ENCODE data around the gene UBE4B. TPM values are rescaled to one million over a fixed set of nuclear protein-coding genes. Genes with fewer than 3 reads are reported as not detected.

UBE4B gene
- total and polyA plus RNA-seq, 9 of the 15 experiments (the other 6 are each of a cell fraction or from before 2014, with no cell fraction given): 11.7 to 73.7 (median 40.1) TPM

DNA sequence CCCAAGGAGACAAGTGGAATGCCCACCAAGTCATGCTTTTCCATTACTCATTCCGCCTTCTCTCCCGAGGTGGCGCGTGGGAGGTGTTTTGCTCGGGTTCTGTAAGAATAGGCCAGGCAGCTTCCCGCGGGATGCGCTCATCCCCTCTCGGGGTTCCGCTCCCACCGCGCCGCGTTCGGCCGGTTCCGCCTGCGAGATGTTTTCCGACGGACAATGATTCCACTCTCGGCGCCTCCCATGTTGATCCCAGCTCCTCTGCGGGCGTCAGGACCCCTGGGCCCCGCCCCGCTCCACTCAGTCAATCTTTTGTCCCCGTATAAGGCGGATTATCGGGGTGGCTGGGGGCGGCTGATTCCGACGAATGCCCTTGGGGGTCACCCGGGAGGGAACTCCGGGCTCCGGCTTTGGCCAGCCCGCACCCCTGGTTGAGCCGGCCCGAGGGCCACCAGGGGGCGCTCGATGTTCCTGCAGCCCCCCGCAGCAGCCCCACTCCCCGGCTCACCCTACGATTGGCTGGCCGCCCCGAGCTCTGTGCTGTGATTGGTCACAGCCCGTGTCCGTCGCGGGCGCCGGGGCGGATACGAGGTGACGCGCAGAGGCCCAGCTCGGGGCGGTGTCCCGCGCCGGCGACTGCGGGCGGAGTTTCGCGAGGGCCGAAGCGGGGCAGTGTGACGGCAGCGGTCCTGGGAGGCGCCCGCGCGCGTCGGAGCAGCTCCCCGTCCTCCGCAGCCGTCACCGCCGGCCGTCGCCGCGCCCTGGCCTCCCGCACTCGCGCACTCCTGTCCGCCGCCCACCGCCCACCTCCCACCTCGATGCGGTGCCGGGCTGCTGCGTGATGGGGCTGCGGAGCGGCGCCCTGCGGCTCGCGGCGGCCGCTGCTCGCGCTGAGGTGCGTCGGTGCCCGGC lies 177.4 kb downstream of the UBE4B start, which contains the start of gene KIF1B (continued):
- peak; percentile 80 for TF ChIP-seq ZNF263 (CRISPR knock-in tag; IDR thresholded peaks at IDR 0.05; ENCODE audit: borderline replicate concordance)
- TF ChIP-seq, protein P1, sequence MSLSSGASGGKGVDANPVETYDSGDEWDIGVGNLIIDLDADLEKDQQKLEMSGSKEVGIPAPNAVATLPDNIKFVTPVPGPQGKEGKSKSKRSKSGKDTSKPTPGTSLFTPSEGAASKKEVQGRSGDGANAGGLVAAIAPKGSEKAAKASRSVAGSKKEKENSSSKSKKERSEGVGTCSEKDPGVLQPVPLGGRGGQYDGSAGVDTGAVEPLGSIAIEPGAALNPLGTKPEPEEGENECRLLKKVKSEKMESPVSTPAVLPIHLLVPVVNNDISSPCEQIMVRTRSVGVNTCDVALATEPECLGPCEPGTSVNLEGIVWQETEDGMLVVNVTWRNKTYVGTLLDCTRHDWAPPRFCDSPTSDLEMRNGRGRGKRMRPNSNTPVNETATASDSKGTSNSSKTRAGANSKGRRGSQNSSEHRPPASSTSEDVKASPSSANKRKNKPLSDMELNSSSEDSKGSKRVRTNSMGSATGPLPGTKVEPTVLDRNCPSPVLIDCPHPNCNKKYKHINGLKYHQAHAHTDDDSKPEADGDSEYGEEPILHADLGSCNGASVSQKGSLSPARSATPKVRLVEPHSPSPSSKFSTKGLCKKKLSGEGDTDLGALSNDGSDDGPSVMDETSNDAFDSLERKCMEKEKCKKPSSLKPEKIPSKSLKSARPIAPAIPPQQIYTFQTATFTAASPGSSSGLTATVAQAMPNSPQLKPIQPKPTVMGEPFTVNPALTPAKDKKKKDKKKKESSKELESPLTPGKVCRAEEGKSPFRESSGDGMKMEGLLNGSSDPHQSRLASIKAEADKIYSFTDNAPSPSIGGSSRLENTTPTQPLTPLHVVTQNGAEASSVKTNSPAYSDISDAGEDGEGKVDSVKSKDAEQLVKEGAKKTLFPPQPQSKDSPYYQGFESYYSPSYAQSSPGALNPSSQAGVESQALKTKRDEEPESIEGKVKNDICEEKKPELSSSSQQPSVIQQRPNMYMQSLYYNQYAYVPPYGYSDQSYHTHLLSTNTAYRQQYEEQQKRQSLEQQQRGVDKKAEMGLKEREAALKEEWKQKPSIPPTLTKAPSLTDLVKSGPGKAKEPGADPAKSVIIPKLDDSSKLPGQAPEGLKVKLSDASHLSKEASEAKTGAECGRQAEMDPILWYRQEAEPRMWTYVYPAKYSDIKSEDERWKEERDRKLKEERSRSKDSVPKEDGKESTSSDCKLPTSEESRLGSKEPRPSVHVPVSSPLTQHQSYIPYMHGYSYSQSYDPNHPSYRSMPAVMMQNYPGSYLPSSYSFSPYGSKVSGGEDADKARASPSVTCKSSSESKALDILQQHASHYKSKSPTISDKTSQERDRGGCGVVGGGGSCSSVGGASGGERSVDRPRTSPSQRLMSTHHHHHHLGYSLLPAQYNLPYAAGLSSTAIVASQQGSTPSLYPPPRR (CRISPR knock-in tag; IDR thresholded peaks at IDR 0.05; ENCODE audit: borderline replicate concordance): peak; percentile 89; the same call in 1 of the 2 replicates
- 0 out of 2 replicates have a peak, but pooled peaks have one; percentile 42 for TF ChIP-seq CREB3L1 (IDR thresholded peaks at IDR 0.05; ENCODE audit: borderline replicate concordance, low read depth)
- TF ChIP-seq POLR3A (IDR thresholded peaks at IDR 0.05; ENCODE audit: borderline replicate concordance, extremely low read depth, insufficient read depth, insufficient read length): no peak
- peak; percentile 95; the same call in 1 of the 2 replicates for TF ChIP-seq MTA3 (IDR thresholded peaks at IDR 0.05; ENCODE audit: borderline replicate concordance)
- TF ChIP-seq TFAP4 (CRISPR knock-in tag; IDR thresholded peaks at IDR 0.05; ENCODE audit: borderline replicate concordance): peak; percentile 80
- TF ChIP-seq, protein P2, sequence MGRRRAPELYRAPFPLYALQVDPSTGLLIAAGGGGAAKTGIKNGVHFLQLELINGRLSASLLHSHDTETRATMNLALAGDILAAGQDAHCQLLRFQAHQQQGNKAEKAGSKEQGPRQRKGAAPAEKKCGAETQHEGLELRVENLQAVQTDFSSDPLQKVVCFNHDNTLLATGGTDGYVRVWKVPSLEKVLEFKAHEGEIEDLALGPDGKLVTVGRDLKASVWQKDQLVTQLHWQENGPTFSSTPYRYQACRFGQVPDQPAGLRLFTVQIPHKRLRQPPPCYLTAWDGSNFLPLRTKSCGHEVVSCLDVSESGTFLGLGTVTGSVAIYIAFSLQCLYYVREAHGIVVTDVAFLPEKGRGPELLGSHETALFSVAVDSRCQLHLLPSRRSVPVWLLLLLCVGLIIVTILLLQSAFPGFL (CRISPR knock-in tag; IDR thresholded peaks at IDR 0.05): no peak
- TF ChIP-seq, protein P3, sequence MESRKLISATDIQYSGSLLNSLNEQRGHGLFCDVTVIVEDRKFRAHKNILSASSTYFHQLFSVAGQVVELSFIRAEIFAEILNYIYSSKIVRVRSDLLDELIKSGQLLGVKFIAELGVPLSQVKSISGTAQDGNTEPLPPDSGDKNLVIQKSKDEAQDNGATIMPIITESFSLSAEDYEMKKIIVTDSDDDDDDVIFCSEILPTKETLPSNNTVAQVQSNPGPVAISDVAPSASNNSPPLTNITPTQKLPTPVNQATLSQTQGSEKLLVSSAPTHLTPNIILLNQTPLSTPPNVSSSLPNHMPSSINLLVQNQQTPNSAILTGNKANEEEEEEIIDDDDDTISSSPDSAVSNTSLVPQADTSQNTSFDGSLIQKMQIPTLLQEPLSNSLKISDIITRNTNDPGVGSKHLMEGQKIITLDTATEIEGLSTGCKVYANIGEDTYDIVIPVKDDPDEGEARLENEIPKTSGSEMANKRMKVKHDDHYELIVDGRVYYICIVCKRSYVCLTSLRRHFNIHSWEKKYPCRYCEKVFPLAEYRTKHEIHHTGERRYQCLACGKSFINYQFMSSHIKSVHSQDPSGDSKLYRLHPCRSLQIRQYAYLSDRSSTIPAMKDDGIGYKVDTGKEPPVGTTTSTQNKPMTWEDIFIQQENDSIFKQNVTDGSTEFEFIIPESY (CRISPR knock-in tag; IDR thresholded peaks at IDR 0.05): peak; percentile 72
- peak; percentile 84 for TF ChIP-seq RBM22 (IDR thresholded peaks at IDR 0.05; ENCODE audit: low read depth, low read length, poor library complexity, severe bottlenecking)
- TF ChIP-seq HMG20B (CRISPR knock-in tag; IDR thresholded peaks at IDR 0.05): no peak
- no peak for TF ChIP-seq MCM2 (IDR thresholded peaks at IDR 0.05; ENCODE audit: low read depth)
- TF ChIP-seq SRSF1 (IDR thresholded peaks at IDR 0.05; ENCODE audit: low read depth, low read length): no peak
- TF ChIP-seq NONO (IDR thresholded peaks at IDR 0.05; ENCODE audit: low read depth in 2 of 2, low read length in 1 of 2): peak; percentile 47 to 84; a peak in 3 of 4 replicates
- peak; percentile 85 for TF ChIP-seq GABPB1 (CRISPR knock-in tag; IDR thresholded peaks at IDR 0.05)

Data from K562 (cell line).